MCF 10A (cell line): ENCODE measurements around the gene HS6ST3. TPM values are rescaled to one million over a fixed set of nuclear protein-coding genes. Genes with fewer than 3 reads are reported as not detected.

Experiments
- BruUV-seq: library from RNA; stranded (reverse); fragments of 400-500 nt; replicated peaks from 2 replicates; lab custom pipeline; 2021; lab: Mats Ljungman, UMichigan
- CTCF ChIA-PET: fragments of 300-600 bp; sonication (Branson Sonifier 250); formaldehyde crosslinking; extraction: SDS; loops from one replicate; lab custom pipeline; 2021; ENCODE audit warnings: antibody characterized with exemption, inconsistent platforms; lab: Yijun Ruan, JAX
- POLR2A ChIA-PET: fragments of 300-600, 350-650 bp; sonication (Branson Sonifier 250); formaldehyde crosslinking; extraction: SDS; loops from one replicate; lab custom pipeline; 2020; ENCODE audit warnings: antibody characterized with exemption, inconsistent platforms; lab: Yijun Ruan, JAX
- DNase-seq: peaks from one replicate; pipeline ENCODE4 v3.0.0-alpha.2; 2018; ENCODE audit not compliant: unreplicated experiment
- H3K27ac Mint-ChIP-seq: one replicate; pipeline ENCODE4 v1.8.0; 2022; ENCODE audit warnings: mild to moderate bottlenecking, low read depth, mixed read lengths; ENCODE audit not compliant: unreplicated experiment
- H3K27me3 Mint-ChIP-seq: one replicate; pipeline ENCODE4 v1.8.0; 2022; ENCODE audit warnings: mixed read lengths; ENCODE audit not compliant: insufficient read depth, unreplicated experiment
- H3K36me3 Mint-ChIP-seq: one replicate; pipeline ENCODE4 v1.8.0; 2022; ENCODE audit warnings: mild to moderate bottlenecking, moderate library complexity, mixed read lengths; ENCODE audit not compliant: insufficient read depth, unreplicated experiment
- H3K4me1 Mint-ChIP-seq: one replicate; pipeline ENCODE4 v1.8.0; 2022; ENCODE audit warnings: mixed read lengths; ENCODE audit not compliant: insufficient read depth, unreplicated experiment
- H3K4me3 Mint-ChIP-seq: one replicate; pipeline ENCODE4 v1.8.0; 2022; ENCODE audit warnings: mild to moderate bottlenecking, moderate library complexity, mixed read lengths; ENCODE audit not compliant: unreplicated experiment
- H3K9me3 Mint-ChIP-seq: one replicate; pipeline ENCODE4 v1.8.0; 2022; ENCODE audit warnings: mixed read lengths; ENCODE audit not compliant: unreplicated experiment
- intact Hi-C: fragments of 100-400 bp; cut with micrococcal nuclease; formaldehyde crosslinking; loops from 2 replicates; pipeline ENCODE4 v1.14.1; 2022
- total RNA-seq: library from RNA; stranded (reverse); gene quantifications from 2 replicates; pipeline ENCODE4 v1.2.3, GENCODE V29; 2022
- TF ChIP-seq, protein P1 (sequence below): fragments of 200-600 bp; IDR thresholded peaks from one replicate; pipeline ENCODE4 v1.8.0; 2022; ENCODE audit warnings: antibody characterized with exemption, mild to moderate bottlenecking; ENCODE audit not compliant: unreplicated experiment

The HS6ST3 gene
- total RNA-seq, 1 experiment from 2014 or later, result 0.09 TPM

DNA sequence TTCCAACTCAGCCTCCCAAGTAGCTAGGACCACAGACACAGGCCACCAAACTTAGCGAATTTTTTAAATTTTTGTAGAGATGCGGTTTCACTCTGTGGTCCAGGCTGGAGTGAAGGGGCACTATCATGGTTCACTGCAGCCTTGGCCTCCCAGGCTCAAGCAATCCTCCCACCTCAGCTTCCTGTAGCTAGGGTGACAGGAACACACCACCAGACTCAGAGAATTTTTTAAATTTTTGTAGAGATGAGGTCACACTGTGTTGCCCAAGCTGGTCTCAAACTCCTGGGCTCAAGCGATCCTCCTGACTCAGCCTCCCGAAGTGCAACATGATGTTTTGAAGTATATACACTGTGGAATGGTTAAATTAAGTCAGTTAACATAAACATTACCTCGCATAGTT is 640.8 kb downstream of the HS6ST3 start:
- intact Hi-C loops, result no loop called here
- Mint-ChIP-seq H3K9me3 (peaks cover 42% of the 10 kb centered on the region), H3K27me3 (no peaks in the 10 kb centered on the region), H3K4me1 (peaks cover 14% of the 10 kb centered on the region), H3K4me3 (no peak overlapping the region), H3K36me3 (no peaks in the 10 kb centered on the region), H3K27ac (no peak overlapping the region)
- CTCF ChIA-PET, result interaction anchor here (0.7 kb wide), 1 partner anchor 88 kb away, joined by 5 read pairs; no protein-coding TSS in a partner anchor
- BruUV-seq, result no TSS peak
- POLR2A ChIA-PET, result no interaction called here
- TF ChIP-seq, protein P1, sequence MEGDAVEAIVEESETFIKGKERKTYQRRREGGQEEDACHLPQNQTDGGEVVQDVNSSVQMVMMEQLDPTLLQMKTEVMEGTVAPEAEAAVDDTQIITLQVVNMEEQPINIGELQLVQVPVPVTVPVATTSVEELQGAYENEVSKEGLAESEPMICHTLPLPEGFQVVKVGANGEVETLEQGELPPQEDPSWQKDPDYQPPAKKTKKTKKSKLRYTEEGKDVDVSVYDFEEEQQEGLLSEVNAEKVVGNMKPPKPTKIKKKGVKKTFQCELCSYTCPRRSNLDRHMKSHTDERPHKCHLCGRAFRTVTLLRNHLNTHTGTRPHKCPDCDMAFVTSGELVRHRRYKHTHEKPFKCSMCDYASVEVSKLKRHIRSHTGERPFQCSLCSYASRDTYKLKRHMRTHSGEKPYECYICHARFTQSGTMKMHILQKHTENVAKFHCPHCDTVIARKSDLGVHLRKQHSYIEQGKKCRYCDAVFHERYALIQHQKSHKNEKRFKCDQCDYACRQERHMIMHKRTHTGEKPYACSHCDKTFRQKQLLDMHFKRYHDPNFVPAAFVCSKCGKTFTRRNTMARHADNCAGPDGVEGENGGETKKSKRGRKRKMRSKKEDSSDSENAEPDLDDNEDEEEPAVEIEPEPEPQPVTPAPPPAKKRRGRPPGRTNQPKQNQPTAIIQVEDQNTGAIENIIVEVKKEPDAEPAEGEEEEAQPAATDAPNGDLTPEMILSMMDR, result no peak
- DNase-seq, result no peak

DNA sequence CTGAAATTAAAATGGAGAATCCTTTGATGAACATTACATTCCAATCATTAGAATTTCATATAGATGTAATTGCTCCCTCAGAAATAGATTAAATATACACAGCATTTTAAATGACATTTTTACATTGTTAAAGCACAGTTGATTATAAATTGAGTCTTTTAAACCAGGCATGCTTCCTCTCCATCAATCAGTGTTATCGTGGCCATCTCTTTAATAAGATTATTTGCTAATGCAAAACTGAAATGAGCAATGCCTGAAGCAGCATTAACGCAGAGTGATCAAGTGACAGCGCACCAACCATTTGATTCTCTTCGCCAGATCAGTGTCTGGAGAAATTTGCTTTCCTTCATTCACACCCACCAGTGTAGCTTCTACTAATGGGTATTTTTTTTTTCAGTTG is 644.6 kb downstream of the HS6ST3 start:
- ChIA-PET CTCF (interaction anchor here (0.5 to 0.6 kb wide), 2 partner anchors 689 to 876 kb away, joined by 3 to 4 read pairs; no protein-coding TSS in a partner anchor), POLR2A (interaction anchor here (0.6 kb wide), 1 partner anchor 594 kb away, joined by 5 read pairs; no protein-coding TSS in a partner anchor)
- intact Hi-C loops, result no loop called here
- TF ChIP-seq, protein P1, result no peak
- no peak for DNase-seq
- Mint-ChIP-seq H3K9me3 (peaks cover 34% of the 10 kb centered on the region), H3K4me1 (peaks cover 6% of the 10 kb centered on the region), H3K4me3 (no peak overlapping the region), H3K36me3 (no peaks in the 10 kb centered on the region), H3K27me3 (no peaks in the 10 kb centered on the region), H3K27ac (no peak overlapping the region)
- BruUV-seq, result no TSS peak

DNA sequence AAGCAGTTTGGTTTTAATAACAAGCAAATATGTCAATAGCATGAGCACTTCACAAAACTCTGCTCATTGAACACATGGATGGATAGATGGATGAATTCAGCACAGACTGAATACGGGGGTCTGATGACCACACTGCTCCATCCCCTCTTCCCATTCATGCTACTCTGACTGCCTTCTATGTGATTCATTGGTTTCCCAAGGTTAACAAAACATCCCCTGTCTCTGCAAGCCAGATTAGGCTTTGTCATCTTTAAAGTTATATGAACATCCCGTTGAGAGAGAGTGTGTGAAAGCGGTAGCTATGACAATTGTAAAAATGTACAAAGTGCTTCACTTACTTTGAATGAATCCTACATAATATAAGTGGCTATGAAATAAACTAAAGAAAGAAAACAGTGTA is 651.9 kb downstream of the HS6ST3 start:
- ChIA-PET POLR2A (interaction anchor here (0.6 kb wide), 1 partner anchor 32 kb away, joined by 3 read pairs; no protein-coding TSS in a partner anchor), CTCF (no interaction called here)
- Mint-ChIP-seq H3K4me3 (no peak overlapping the region), H3K4me1 (no peaks in the 10 kb centered on the region), H3K27ac (no peak overlapping the region), H3K27me3 (no peaks in the 10 kb centered on the region), H3K36me3 (no peaks in the 10 kb centered on the region), H3K9me3 (peaks cover 8% of the 10 kb centered on the region)
- intact Hi-C loops, result no loop called here
- TF ChIP-seq, protein P1, result no peak
- DNase-seq, result no peak
- no TSS peak for BruUV-seq

DNA sequence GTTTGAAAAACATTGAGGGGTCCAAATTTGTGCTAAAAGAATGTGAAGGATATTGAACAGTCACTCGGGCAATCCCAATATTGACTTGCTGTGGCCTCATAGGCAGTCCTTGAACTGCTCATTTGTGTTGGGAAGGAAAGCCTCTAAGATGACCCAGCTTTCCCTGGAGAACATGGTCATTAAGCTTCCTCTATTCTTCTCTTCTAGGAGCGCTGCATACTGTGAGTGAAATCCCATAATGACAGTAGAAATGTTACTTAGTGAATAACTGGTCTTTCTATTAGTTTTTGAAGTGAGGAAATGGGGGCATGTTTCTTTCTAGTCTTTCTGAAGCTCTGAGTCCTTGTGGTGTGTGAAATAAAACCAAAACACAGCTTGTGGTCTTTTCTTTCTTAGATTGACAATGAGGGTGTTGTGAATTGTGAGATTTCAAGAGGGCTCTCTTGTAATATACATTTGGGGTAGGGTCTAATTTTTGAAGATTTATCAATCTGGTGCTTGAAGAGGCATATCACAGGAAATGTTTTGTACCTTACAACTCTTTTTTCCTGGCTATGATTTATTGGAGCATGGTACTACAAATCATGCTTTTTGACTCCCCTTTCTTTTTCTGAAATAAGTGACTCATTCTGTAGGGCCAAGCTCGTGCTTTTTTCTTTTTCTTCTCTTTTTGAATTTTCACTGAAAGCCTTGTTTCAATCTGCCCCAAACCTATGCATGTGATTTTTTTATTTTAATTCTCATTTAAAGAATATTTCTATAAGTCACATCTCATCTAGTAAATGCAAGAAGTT is 653.6 kb downstream of the HS6ST3 start:
- Mint-ChIP-seq H3K9me3 (peaks cover 8% of the 10 kb centered on the region), H3K27me3 (no peaks in the 10 kb centered on the region), H3K36me3 (no peaks in the 10 kb centered on the region), H3K27ac (no peak overlapping the region), H3K4me3 (no peak overlapping the region), H3K4me1 (no peaks in the 10 kb centered on the region)
- TF ChIP-seq, protein P1, result no peak
- DNase-seq, result no peak
- BruUV-seq, result no TSS peak
- CTCF ChIA-PET, result interaction anchor here (0.7 kb wide), 1 partner anchor 199 kb away, joined by 3 read pairs; no protein-coding TSS in a partner anchor
- POLR2A ChIA-PET, result no interaction called here
- intact Hi-C loops, result no loop called here
